Measurements from ENCODE around the gene PSTPIP1.

PSTPIP1 gene

GRCh38 chr15:77039217-77039533 lies 44.2 kb downstream of the PSTPIP1 start:
- no peak for TF ChIP-seq CTCF (IDR thresholded peaks at IDR 0.05)
- Histone ChIP-seq H3K36me3 (peaks cover 38% of the 10 kb centered on the region), H3K4me3 (ENCODE audit: low read depth in 1 of 2, low read length in 1 of 2) (no peak overlapping the region), H3K4me1 (ENCODE audit: control insufficient read depth in 1 of 2, insufficient read depth in 1 of 2, low read depth in 1 of 2, low read length in 1 of 2) (no peaks in the 10 kb centered on the region), H3K27ac (no peak overlapping the region), H3K27me3 (no peaks in the 10 kb centered on the region), H3K9me3 (no peaks in the 10 kb centered on the region)

- no peak for TF ChIP-seq CTCF (IDR thresholded peaks at IDR 0.05)
- Histone ChIP-seq H3K4me3 (ENCODE audit: low read depth in 1 of 2, low read length in 1 of 2) (no peak overlapping the region), H3K9me3 (no peaks in the 10 kb centered on the region), H3K4me1 (ENCODE audit: control insufficient read depth in 1 of 2, insufficient read depth in 1 of 2, low read depth in 1 of 2, low read length in 1 of 2) (peaks cover 0 to 2% of the 10 kb centered on the region in 2 experiments), H3K27ac (no peak overlapping the region), H3K36me3 (peaks cover 32% of the 10 kb centered on the region), H3K27me3 (no peaks in the 10 kb centered on the region)
Measured at GRCh38 chr15:77039848-77040247, 44.9 kb downstream of the PSTPIP1 start.

GRCh38 chr15:77040673-77041072 lies 45.7 kb downstream of the PSTPIP1 start:
- H3K4me3 ChIP-seq (ENCODE audit: low read depth in 1 of 2, low read length in 1 of 2) = no peak overlapping the region
- H3K4me1 ChIP-seq (ENCODE audit: control insufficient read depth in 1 of 2, insufficient read depth in 1 of 2, low read depth in 1 of 2, low read length in 1 of 2) = peaks cover 0 to 3% of the 10 kb centered on the region in 2 experiments
- H3K9me3 ChIP-seq = no peaks in the 10 kb centered on the region
- peak overlapping the region; percentile 61 for H3K27ac ChIP-seq
- TF ChIP-seq CTCF (IDR thresholded peaks at IDR 0.05) = no peak
- H3K36me3 ChIP-seq = peaks cover 23% of the 10 kb centered on the region
- H3K27me3 ChIP-seq = no peaks in the 10 kb centered on the region

- no peaks in the 10 kb centered on the region for H3K27me3 ChIP-seq
- H3K4me1 ChIP-seq (ENCODE audit: control insufficient read depth in 1 of 2, insufficient read depth in 1 of 2, low read depth in 1 of 2, low read length in 1 of 2) = peaks cover 0 to 3% of the 10 kb centered on the region in 2 experiments
- TF ChIP-seq CTCF (IDR thresholded peaks at IDR 0.05) = no peak
- H3K27ac ChIP-seq = peak overlapping the region; percentile 49
- no peak overlapping the region for H3K4me3 ChIP-seq (ENCODE audit: low read depth in 1 of 2, low read length in 1 of 2)
- H3K36me3 ChIP-seq = peaks cover 6% of the 10 kb centered on the region
- no peaks in the 10 kb centered on the region for H3K9me3 ChIP-seq
Measured at GRCh38 chr15:77042245-77042919, 47.5 kb downstream of the PSTPIP1 start.

GRCh38 chr15:77042955-77043920 lies 48.3 kb downstream of the PSTPIP1 start:
- no peak for TF ChIP-seq CTCF (IDR thresholded peaks at IDR 0.05)
- no peaks in the 10 kb centered on the region for H3K36me3 ChIP-seq
- H3K4me3 ChIP-seq (ENCODE audit: low read depth in 1 of 2, low read length in 1 of 2) = no peak overlapping the region
- H3K9me3 ChIP-seq = no peaks in the 10 kb centered on the region
- peaks cover 0 to 3% of the 10 kb centered on the region in 2 experiments for H3K4me1 ChIP-seq (ENCODE audit: control insufficient read depth in 1 of 2, insufficient read depth in 1 of 2, low read depth in 1 of 2, low read length in 1 of 2)
- no peaks in the 10 kb centered on the region for H3K27me3 ChIP-seq
- peak overlapping the region; percentile 49 for H3K27ac ChIP-seq
